Pancreas (tissue), 10 donors: ENCODE measurements around the gene SLC5A6. TPM values are rescaled to one million over a fixed set of nuclear protein-coding genes. Genes with fewer than 3 reads are reported as not detected.

Source experiments
- ATAC-seq, 4 donors: fragments of 200-7000 bp; cut with Tn5 transposase; one replicate each; pipeline versions ENCODE4 v1.8.0 to v1.9.1; 2020; ENCODE audit warnings: mild to moderate bottlenecking in 4 of 4, moderate library complexity in 4 of 4
- DNase-seq, 6 donors: peaks; one replicate each; pipeline ENCODE4 v3.0.0-alpha.2; 2020
- FAIRE-seq: peaks from 2 replicates; lab custom pipeline; 2012; peaks lifted over from hg19 to GRCh38; lab: Jason Lieb, UNC
- H3K27ac ChIP-seq, 4 donors: fragments of 200-600 bp; sonication (generic); 1 replicate in 3 of 4; 2 replicates in 1 of 4; pipeline versions ENCODE4 v1.5.0 to v1.8.0; 2020
- H3K27me3 ChIP-seq, 4 donors: fragments of 200-600 bp; one replicate each; pipeline ENCODE4 v1.8.0; 2021
- H3K36me3 ChIP-seq, 3 donors: fragments of 200-600 bp; sonication (generic) in 1 of 3; one replicate each; pipeline versions ENCODE4 v1.5.0 to v1.8.0; 2020 to 2021
- H3K4me1 ChIP-seq, 3 donors: fragments of 200-600 bp; one replicate each; pipeline ENCODE4 v1.8.0; 2021
- H3K4me3 ChIP-seq, 4 donors: fragments of 200-600 bp; sonication (generic) in 2 of 4; one replicate each; pipeline versions ENCODE4 v1.5.0 to v1.8.0; 2020 to 2021
- H3K9me3 ChIP-seq, 4 donors: fragments of 200-600 bp; one replicate each; pipeline ENCODE4 v1.8.0; 2021
- WGBS, 2 donors: extraction: QIAGEN DNeasy Blood & Tissue Kit; methylation state at CpG; one replicate each; pipeline ENCODE4 v1.1.7; 2013; 5-methylcytosine and 5-hydroxymethylcytosine counted together
- intact Hi-C, 3 donors: fragments of 100-400 bp; cut with DNase I; formaldehyde crosslinking; loops; one replicate each; pipeline versions ENCODE4 v1.11.1 to v1.14.2; 2022
- polyA plus RNA-seq, 2 donors: library from polyadenylated mRNA; stranded (reverse); fragments of 200-250 nt; gene quantifications; one replicate each; pipeline ENCODE4 v1.2.3, GENCODE V29; 2013
- total RNA-seq, 6 donors: library from RNA; stranded (reverse); fragmentation: NEBNext Ultra II Directional in 4 of 6; extraction: Animal tissue kit (Norgen Biotek cat#: 25700) in 4 of 6; gene quantifications; one replicate each; pipeline versions ENCODE4 v1.2.1 to v1.2.4, GENCODE V29; 2021 to 2023
- TF ChIP-seq, protein P1 (sequence below), 4 donors: fragments of 200-600 bp; sonication (generic) in 3 of 4; IDR thresholded peaks; one replicate each; pipeline versions ENCODE4 v1.5.0 to v1.8.0; 2021; ENCODE audit warnings: antibody characterized with exemption in 4 of 4
- donor health status: healthy with polysubstance abuse.
- donor health status: DM: no; HTN: no; CAD: no; lungs with moderate emphysema.
- donor health status: DM: no; HTN: no; CAD: no.
- donor health status: control.
- donor health status: control.
- donor health status: Bipolar disorder and iron deficiency.
- donor health status: DM: yes; HTN: yes; CAD: no.
- donor health status: DM: no; HTN: no; CAD: no.
- donor health status: DM: no; HTN: no; CAD: no.
- donor health status: DM: yes; HTN: yes; CAD: no.

SLC5A6 gene
- total and polyA plus RNA-seq, 8 donors = 8.3 to 15.3 (median 14.7) TPM

DNA sequence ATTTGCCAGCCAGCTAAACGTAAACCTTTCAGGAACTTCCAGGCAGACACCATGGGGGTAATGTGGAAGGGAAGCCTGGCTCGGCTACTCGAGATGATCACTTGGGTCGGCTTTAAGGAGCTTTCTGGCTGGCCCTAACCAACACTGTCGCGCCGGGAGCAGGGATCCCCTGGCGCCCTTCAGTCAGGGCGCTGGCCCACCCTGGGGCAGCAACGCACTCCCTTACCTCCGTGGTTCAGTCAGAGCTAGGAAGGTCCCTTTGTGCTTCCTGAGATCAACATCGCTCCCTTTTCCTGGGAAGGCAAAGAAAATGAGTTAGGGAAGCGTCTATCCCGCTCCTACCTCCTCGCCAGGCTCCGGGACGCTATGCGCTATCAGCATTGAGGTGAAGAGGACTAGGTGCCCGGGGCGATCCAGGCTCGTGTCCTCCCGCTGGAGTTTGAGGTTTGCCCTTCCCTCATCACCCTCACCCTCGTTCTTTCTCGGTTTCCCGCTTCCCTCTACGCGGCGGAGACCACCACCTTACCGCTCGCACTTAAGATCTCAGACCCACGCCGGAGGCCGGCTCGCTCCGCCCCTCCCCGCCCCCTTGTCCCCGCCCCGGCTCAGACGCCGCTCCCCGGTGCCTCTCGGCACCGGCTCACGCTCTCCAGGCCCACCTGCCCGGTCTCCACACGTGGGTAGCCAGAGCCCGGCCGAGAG is 676 bp downstream of the SLC5A6 start:
- H3K27ac ChIP-seq = peak overlapping the region; percentile 93 to 98 (median 96)
- TF ChIP-seq, protein P1, sequence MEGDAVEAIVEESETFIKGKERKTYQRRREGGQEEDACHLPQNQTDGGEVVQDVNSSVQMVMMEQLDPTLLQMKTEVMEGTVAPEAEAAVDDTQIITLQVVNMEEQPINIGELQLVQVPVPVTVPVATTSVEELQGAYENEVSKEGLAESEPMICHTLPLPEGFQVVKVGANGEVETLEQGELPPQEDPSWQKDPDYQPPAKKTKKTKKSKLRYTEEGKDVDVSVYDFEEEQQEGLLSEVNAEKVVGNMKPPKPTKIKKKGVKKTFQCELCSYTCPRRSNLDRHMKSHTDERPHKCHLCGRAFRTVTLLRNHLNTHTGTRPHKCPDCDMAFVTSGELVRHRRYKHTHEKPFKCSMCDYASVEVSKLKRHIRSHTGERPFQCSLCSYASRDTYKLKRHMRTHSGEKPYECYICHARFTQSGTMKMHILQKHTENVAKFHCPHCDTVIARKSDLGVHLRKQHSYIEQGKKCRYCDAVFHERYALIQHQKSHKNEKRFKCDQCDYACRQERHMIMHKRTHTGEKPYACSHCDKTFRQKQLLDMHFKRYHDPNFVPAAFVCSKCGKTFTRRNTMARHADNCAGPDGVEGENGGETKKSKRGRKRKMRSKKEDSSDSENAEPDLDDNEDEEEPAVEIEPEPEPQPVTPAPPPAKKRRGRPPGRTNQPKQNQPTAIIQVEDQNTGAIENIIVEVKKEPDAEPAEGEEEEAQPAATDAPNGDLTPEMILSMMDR (IDR thresholded peaks at IDR 0.05) = no peak
- H3K4me3 ChIP-seq = peak overlapping the region; percentile 69 to 84 (median 84)
- H3K4me1 ChIP-seq = peaks cover 7 to 13% (median 11%) of the 10 kb centered on the region in 3 donors
- H3K36me3 ChIP-seq = no peaks in the 10 kb centered on the region
- DNase-seq (peak in 2 of 6 donors; percentile 88 to 92), FAIRE-seq (no peak), ATAC-seq (peak; percentile 4 to 26 (median 14))
- no peaks in the 10 kb centered on the region for H3K27me3 ChIP-seq
- WGBS, 2 donors = 4% methylated on average over 48 of the region's 48 CpGs
- intact Hi-C loops = no loop called here
- H3K9me3 ChIP-seq = no peaks in the 10 kb centered on the region

- ATAC-seq (no peak), FAIRE-seq (no peak), DNase-seq (no peak)
- TF ChIP-seq, protein P1 (IDR thresholded peaks at IDR 0.05) = no peak
- H3K27ac ChIP-seq = no peak overlapping the region
- H3K4me3 ChIP-seq = no peak overlapping the region
- intact Hi-C loops = no loop called here
- no peaks in the 10 kb centered on the region for H3K36me3 ChIP-seq
- H3K9me3 ChIP-seq = no peaks in the 10 kb centered on the region
- H3K27me3 ChIP-seq = no peaks in the 10 kb centered on the region
- peaks cover 7 to 13% (median 11%) of the 10 kb centered on the region in 3 donors for H3K4me1 ChIP-seq
- 92 to 94% methylated on average over 6 of the region's 6 CpGs for WGBS, 2 donors
Measured at GRCh38 chr2:27209621-27210401, 2.3 kb downstream of the SLC5A6 start.

DNA sequence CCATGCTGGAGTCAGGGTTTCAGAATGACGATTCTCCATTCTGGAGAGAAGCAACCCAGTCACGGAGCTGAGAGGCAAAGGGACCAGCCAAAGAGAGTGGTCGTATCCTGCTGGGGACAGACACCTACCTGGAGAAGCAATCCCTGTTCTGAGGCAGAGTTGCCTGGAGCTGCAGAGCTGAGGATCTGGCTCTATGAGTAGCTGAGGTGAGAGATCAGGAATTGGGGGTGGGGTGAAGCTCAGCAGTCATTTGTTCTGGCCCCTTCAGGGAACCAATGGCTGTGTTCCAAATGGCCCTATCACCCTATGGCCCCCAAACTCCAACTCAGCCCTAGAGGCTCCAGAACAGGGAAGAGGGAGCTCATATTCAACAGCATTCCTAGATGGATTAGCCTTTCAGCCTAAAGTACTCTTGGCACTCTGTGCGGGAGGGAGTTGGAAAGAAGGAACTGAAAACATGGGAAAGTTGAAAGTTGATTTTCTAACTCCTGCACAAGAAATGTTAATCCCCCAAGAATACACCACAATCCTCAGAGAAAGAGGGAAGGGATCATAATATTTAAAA is 3.5 kb downstream of the SLC5A6 start:
- WGBS, 2 donors = 84 to 86% methylated on average over 4 of the region's 4 CpGs
- H3K4me1 ChIP-seq = peaks cover 7 to 13% (median 7%) of the 10 kb centered on the region in 3 donors
- DNase-seq (no peak), FAIRE-seq (no peak), ATAC-seq (no peak)
- intact Hi-C loops = no loop called here
- H3K9me3 ChIP-seq = no peaks in the 10 kb centered on the region
- TF ChIP-seq, protein P1 (IDR thresholded peaks at IDR 0.05) = no peak
- no peaks in the 10 kb centered on the region for H3K27me3 ChIP-seq
- no peak overlapping the region for H3K4me3 ChIP-seq
- no peak overlapping the region for H3K27ac ChIP-seq
- no peaks in the 10 kb centered on the region for H3K36me3 ChIP-seq

DNA sequence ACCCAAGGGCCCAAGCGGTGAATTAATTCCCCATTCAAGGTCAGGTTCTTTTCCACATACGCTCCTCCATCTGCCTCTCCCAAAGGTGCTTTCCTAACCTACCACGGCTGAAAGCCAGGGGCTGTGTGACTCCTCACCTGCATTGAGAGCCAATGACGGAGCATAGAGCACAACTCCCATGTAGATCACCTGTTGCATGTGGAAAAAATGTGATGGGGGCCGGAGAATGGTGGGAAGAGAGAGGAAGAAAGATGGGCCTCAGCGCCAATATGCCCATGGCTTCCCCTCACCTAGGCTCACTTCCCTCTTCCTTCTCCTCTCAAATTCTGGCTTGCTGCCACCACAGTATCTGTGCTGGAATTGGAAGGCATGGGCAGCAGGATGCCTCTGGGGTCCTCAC is 5.7 kb downstream of the SLC5A6 start:
- intact Hi-C loops = no loop called here
- DNase-seq = no peak
- FAIRE-seq = no peak
- Histone ChIP-seq H3K27me3 (no peaks in the 10 kb centered on the region), H3K4me1 (peaks cover 0 to 5% (median 0%) of the 10 kb centered on the region in 3 donors), H3K9me3 (no peaks in the 10 kb centered on the region), H3K36me3 (no peaks in the 10 kb centered on the region), H3K27ac (no peak overlapping the region), H3K4me3 (no peak overlapping the region)
- TF ChIP-seq, protein P1 (IDR thresholded peaks at IDR 0.05) = no peak
- WGBS, 2 donors = 92 to 95% methylated on average over 6 of the region's 6 CpGs
- no peak for ATAC-seq
